Suprapubic skin (tissue), 4 donors: Measurements from ENCODE around the gene CAMKK1.

Source experiments
- EP300 ChIP-seq: sonication (generic); formaldehyde crosslinking; IDR thresholded peaks from one replicate; pipeline ENCODE4 v1.6.1; 2017; ENCODE audit warnings: antibody characterized with exemption
- POLR2A ChIP-seq, 2 donors: fragments of 450-650 bp; IDR thresholded peaks; one replicate each; pipeline ENCODE4 v1.6.1; 2017; ENCODE audit warnings: antibody characterized with exemption in 2 of 2, mild to moderate bottlenecking in 2 of 2, moderate library complexity in 2 of 2
- POLR2AphosphoS5 ChIP-seq, 3 donors: sonication (generic); formaldehyde crosslinking; IDR thresholded peaks; one replicate each; pipeline ENCODE4 v1.6.1; 2017; ENCODE audit warnings: antibody characterized with exemption in 3 of 3
- TF ChIP-seq, protein P1 (sequence below), 2 donors: fragments of 200-600 bp in 1 of 2; fragments of 450-650 bp in 1 of 2; sonication (generic) in 1 of 2; IDR thresholded peaks; one replicate each; pipeline ENCODE4 v1.5.1; 2016 to 2019; ENCODE audit warnings: antibody characterized with exemption in 2 of 2, mild to moderate bottlenecking in 1 of 2, moderate library complexity in 1 of 2

DNA sequence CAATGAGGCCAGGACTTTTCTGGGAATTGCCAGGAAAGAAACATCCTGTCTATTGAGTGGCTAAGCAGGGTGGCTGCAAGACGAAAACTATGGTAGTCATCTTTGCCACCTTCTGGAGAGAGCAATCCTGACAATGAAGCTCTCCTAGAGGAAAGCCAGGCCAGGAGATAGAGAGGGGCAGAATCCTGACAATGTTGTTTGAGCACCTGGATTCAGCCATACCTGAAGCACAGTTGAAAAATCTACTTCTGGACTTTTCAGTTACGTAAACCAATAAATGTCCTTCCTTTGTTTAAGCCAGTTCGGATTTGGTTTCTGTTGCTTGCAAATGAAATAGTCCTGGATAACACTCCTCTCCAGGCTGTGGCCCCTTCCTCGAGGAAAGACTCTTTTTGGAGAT, 14.0 kb upstream of the CAMKK1 start:
- TF ChIP-seq, protein P1, sequence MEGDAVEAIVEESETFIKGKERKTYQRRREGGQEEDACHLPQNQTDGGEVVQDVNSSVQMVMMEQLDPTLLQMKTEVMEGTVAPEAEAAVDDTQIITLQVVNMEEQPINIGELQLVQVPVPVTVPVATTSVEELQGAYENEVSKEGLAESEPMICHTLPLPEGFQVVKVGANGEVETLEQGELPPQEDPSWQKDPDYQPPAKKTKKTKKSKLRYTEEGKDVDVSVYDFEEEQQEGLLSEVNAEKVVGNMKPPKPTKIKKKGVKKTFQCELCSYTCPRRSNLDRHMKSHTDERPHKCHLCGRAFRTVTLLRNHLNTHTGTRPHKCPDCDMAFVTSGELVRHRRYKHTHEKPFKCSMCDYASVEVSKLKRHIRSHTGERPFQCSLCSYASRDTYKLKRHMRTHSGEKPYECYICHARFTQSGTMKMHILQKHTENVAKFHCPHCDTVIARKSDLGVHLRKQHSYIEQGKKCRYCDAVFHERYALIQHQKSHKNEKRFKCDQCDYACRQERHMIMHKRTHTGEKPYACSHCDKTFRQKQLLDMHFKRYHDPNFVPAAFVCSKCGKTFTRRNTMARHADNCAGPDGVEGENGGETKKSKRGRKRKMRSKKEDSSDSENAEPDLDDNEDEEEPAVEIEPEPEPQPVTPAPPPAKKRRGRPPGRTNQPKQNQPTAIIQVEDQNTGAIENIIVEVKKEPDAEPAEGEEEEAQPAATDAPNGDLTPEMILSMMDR (IDR thresholded peaks at IDR 0.05), result no peak
- TF ChIP-seq POLR2A (IDR thresholded peaks at IDR 0.05), result no peak
- no peak for TF ChIP-seq EP300
- no peak for TF ChIP-seq POLR2AphosphoS5 (IDR thresholded peaks at IDR 0.05)
